AG04450 (cell line): ENCODE data around the gene PCDHA1. TPM values are rescaled to one million over a fixed set of nuclear protein-coding genes. Genes with fewer than 3 reads are reported as not detected.

ENCODE experiments used
- CTCF ChIA-PET: fragments of 300-600, 350-600 bp; formaldehyde crosslinking; extraction: SDS; loops from one replicate; lab custom pipeline; 2022; ENCODE audit warnings: antibody characterized with exemption, inconsistent platforms; lab: Charles Lee
- POLR2A ChIA-PET: fragments of 350-600 bp; formaldehyde crosslinking; extraction: SDS; loops from one replicate; lab custom pipeline; 2021; ENCODE audit warnings: antibody characterized with exemption, inconsistent platforms; lab: Yijun Ruan, JAX
- DNase-seq: peaks from one replicate; pipeline ENCODE4 v3.0.0-alpha.2; 2011; ENCODE audit warnings: low read depth, low spot score
- H3K27ac ChIP-seq: one replicate; pipeline ENCODE4 v1.5.1; 2012; ENCODE audit warnings: low read depth, low read length, control low read depth
- H3K27me3 ChIP-seq: one replicate; pipeline ENCODE4 v1.6.0; 2012; ENCODE audit warnings: low read length; ENCODE audit not compliant: control insufficient read depth, insufficient read depth
- H3K4me3 ChIP-seq: 2 replicates; pipeline ENCODE4 v1.5.1; 2011; ENCODE audit warnings: mild to moderate bottlenecking, low read depth, low read length, control low read depth
- H3K9me3 ChIP-seq: 2 replicates; pipeline ENCODE4 v1.5.1; 2012; ENCODE audit warnings: low read length; ENCODE audit not compliant: control insufficient read depth, insufficient read depth
- polyA plus RNA-seq: library from polyadenylated mRNA; depleted of rRNA; stranded (reverse); fragments of >200 nt; gene quantifications from 2 replicates; pipeline ENCODE4 v1.2.3, GENCODE V29; 2011
- TF ChIP-seq, protein P1 (sequence below): IDR thresholded peaks from 2 replicates; pipeline ENCODE4 v1.5.1; 2011; ENCODE audit warnings: low read depth, low read length, control low read depth, inconsistent platforms

Gene PCDHA1
- polyA plus RNA-seq, 1 experiment = 0.09 TPM

DNA sequence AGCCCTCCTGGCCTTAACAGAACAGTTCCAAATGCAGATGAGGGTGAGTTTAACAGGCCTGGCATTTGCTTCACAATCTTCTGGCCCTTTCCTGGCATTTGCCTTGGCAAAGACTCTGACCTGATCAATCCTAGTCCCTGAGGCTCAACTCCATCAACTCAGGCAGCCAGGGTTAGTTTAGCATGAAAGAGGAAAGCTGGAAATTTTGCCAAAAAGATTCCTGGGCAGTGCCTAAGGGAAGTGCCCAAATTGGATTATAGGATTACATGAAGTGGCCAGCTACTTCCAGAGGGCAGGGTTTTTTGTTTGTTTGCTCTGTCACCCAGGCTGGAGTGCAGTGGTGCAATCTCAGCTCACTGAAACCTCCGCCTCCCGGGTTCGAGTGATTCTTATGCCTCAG lies 217.1 kb downstream of the PCDHA1 start:
- CTCF ChIA-PET = no interaction called here

DNA sequence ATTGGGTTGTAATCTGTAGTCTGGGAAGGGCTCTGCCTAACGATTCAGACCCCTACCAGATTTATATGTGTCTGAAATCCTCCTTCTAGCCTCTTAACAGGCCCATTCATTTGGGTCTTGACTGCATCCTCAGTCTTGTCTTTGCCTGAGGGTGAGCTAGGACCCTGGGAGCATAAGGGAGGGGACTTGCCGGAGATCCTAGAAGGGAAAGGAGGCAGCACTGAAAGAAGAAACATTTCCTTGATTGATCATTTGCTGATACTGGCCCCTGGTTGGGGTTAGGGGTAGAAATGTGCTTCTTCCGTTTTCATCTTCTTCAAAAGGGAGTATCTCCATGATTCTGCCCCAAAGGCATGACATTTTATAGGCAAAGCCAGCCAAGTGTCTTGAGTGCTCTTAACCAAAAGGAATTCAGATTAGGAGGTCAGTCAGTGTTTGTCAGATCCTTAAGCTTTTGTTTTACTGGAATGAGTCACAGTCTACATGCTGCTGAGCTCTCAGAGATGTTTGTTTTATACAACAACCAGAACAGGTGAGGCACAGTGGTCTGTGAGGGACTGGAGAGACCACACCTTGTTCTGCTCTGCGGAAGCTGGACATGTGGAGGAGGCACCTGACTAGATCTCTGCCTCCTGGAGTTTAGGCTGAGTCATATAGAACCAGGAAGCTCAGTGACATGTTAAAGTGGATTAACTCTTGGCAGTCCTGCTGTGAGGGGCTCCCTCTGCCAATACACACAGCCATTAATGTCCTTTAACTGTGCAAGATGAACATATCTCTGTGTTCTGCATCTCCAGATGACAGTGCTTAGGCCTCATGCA lies 218.1 kb downstream of the PCDHA1 start:
- Histone ChIP-seq H3K27ac (no peak overlapping the region), H3K4me3 (no peak overlapping the region), H3K9me3 (peaks cover 10% of the 10 kb centered on the region), H3K27me3 (no peaks in the 10 kb centered on the region)
- ChIA-PET POLR2A (no interaction called here), CTCF (no interaction called here)
- no peak for DNase-seq
- TF ChIP-seq, protein P1, sequence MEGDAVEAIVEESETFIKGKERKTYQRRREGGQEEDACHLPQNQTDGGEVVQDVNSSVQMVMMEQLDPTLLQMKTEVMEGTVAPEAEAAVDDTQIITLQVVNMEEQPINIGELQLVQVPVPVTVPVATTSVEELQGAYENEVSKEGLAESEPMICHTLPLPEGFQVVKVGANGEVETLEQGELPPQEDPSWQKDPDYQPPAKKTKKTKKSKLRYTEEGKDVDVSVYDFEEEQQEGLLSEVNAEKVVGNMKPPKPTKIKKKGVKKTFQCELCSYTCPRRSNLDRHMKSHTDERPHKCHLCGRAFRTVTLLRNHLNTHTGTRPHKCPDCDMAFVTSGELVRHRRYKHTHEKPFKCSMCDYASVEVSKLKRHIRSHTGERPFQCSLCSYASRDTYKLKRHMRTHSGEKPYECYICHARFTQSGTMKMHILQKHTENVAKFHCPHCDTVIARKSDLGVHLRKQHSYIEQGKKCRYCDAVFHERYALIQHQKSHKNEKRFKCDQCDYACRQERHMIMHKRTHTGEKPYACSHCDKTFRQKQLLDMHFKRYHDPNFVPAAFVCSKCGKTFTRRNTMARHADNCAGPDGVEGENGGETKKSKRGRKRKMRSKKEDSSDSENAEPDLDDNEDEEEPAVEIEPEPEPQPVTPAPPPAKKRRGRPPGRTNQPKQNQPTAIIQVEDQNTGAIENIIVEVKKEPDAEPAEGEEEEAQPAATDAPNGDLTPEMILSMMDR = no peak

More for the DNA sequence above, 217.1 kb downstream of the PCDHA1 start:
- Histone ChIP-seq H3K4me3 (no peak overlapping the region), H3K27ac (no peak overlapping the region), H3K9me3 (peaks cover 12% of the 10 kb centered on the region), H3K27me3 (no peaks in the 10 kb centered on the region)
- no peak for DNase-seq
- TF ChIP-seq, protein P1 = no peak
- POLR2A ChIA-PET = no interaction called here

DNA sequence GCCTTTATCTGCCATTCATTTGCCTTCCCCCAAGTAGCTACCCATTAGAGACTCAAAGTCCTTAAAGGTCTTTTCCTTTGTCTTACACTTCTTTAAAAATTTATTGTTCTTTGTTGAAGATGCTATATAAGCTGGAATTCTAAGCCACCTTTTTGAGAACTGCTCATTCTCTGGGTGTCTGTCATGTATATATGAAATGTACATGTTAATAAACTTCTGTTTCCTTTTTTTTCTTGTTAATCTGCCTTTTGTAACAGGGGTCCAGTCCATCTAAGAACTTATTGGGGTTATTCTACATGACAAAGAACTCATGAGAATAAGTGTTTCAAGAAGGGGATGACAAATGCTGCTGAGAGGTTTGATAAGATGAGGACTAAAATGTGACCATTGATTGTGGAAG lies 221.9 kb downstream of the PCDHA1 start:
- H3K9me3 ChIP-seq = peaks cover 6% of the 10 kb centered on the region; the same call in 1 of the 2 replicates
- no peak for DNase-seq
- CTCF ChIA-PET = no interaction called here
- no peak overlapping the region for H3K4me3 ChIP-seq
- H3K27ac ChIP-seq = no peak overlapping the region
- TF ChIP-seq, protein P1 = no peak
- POLR2A ChIA-PET = no interaction called here
- no peaks in the 10 kb centered on the region for H3K27me3 ChIP-seq

DNA sequence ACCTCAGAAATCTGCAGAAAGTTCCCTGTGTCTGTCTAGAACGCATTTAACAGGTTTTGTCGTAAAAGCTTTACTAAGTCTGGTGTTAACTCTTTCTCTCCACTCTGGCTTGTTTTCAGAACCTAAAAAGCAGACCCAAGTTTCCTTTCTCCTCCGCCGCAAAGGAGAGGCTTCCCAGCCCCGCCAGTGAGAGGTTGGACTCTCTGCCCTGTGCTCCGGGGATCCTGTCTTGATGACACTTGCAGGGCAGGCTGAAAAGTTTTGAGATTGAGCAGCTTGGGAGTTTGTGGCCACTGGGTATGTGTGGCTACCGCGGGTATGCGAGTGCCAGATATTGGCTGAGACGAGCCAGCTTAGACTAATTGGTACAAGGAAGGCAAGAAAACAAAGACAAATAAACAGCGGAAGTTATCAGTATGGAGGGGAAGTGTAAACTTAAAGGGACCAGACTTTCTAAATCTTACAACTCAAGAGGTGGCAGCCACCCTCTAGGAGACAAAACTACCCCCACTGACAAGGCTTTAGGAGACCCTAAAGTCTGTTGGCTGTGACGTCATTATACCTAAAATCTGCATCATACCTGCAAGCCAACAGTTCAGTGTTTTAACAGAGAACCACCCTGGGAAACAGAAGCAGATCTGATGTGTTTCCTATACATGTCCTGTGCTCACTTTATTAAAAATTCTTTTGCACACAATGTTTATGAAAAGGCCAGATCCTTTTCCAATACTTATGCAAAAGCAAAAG lies 224.3 kb downstream of the PCDHA1 start:
- ChIA-PET POLR2A (no interaction called here), CTCF (no interaction called here)
- DNase-seq = no peak
- no peak overlapping the region for H3K27ac ChIP-seq
- H3K4me3 ChIP-seq = no peak overlapping the region
- H3K9me3 ChIP-seq = peaks cover 11% of the 10 kb centered on the region
- TF ChIP-seq, protein P1 = no peak
- no peaks in the 10 kb centered on the region for H3K27me3 ChIP-seq

DNA sequence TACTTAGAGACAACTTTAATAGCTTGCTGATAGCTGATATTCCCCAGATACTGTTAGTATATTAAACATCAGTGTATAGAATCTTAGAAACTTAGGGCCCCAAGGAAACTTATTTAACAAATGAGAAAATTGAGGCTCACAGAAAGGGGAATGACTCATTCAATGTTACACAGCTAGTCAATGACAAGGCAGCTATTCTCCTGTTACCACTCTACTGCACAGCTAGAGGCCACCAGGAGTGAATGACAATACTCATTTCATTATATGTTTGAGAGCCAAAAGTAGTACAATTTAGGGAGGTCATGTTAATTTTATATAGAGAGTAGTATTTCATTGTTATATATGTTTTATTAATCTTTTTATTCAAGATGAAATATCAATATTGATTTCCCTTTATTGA lies 232.0 kb downstream of the PCDHA1 start:
- H3K9me3 ChIP-seq = peaks cover 10% of the 10 kb centered on the region
- ChIA-PET POLR2A (no interaction called here), CTCF (interaction anchor here (0.6 kb wide), 1 partner anchor 574 kb away, joined by 3 read pairs; no protein-coding TSS in a partner anchor)
- no peaks in the 10 kb centered on the region for H3K27me3 ChIP-seq
- TF ChIP-seq, protein P1 = no peak
- H3K27ac ChIP-seq = no peak overlapping the region
- DNase-seq = no peak
- no peak overlapping the region for H3K4me3 ChIP-seq
